Activated CD4-positive, alpha-beta memory T cell treated with anti-CD3 and anti-CD28 coated beads for 36 hours (primary cell): Measurements from ENCODE around the gene ADAM8. TPM values are rescaled to one million over a fixed set of nuclear protein-coding genes. Genes with fewer than 3 reads are reported as not detected.

ENCODE experiments used
- CTCF ChIA-PET: fragments of 350-600 bp; sonication (Branson Sonifier 250); formaldehyde crosslinking; loops from one replicate; lab custom pipeline; 2021; ENCODE audit warnings: antibody characterized with exemption, inconsistent platforms; lab: Charles Lee
- POLR2A ChIA-PET: fragments of 350-600 bp; sonication (Branson Sonifier 250); formaldehyde crosslinking; loops from one replicate; lab custom pipeline; 2021; ENCODE audit warnings: antibody characterized with exemption; lab: Charles Lee
- DNase-seq: peaks from one replicate; pipeline ENCODE4 v3.0.0-alpha.2; 2020
- H3K27ac Mint-ChIP-seq: one replicate; pipeline ENCODE4 v1.8.0; 2021; ENCODE audit warnings: mixed read lengths
- H3K27me3 Mint-ChIP-seq: one replicate; pipeline ENCODE4 v1.8.0; 2021; ENCODE audit warnings: mixed read lengths
- H3K36me3 Mint-ChIP-seq: one replicate; pipeline ENCODE4 v1.8.0; 2021; ENCODE audit warnings: mixed read lengths
- H3K4me1 Mint-ChIP-seq: one replicate; pipeline ENCODE4 v1.8.0; 2021; ENCODE audit warnings: low read depth, mixed read lengths
- H3K4me3 Mint-ChIP-seq: one replicate; pipeline ENCODE4 v1.8.0; 2021; ENCODE audit warnings: mild to moderate bottlenecking, mixed read lengths
- H3K9me3 Mint-ChIP-seq: one replicate; pipeline ENCODE4 v1.8.0; 2021; ENCODE audit warnings: mixed read lengths
- intact Hi-C: fragments of 100-400 bp; cut with micrococcal nuclease; formaldehyde crosslinking; loops from one replicate; pipeline ENCODE4 v1.15.1; 2023
- total RNA-seq, 2 experiments: library from RNA; stranded (reverse); gene quantifications; one replicate each; pipeline ENCODE4 v1.2.3, GENCODE V29; 2021

The ADAM8 gene
- total RNA-seq, 2 experiments from 2014 or later: 160 to 165 TPM

- H3K4me1 Mint-ChIP-seq: peaks cover 9% of the 10 kb centered on the region
- no peaks in the 10 kb centered on the region for H3K27me3 Mint-ChIP-seq
- intact Hi-C loops: no loop called here
- no peak overlapping the region for H3K27ac Mint-ChIP-seq
- POLR2A ChIA-PET: no interaction called here
- peaks cover 2% of the 10 kb centered on the region for H3K36me3 Mint-ChIP-seq
- CTCF ChIA-PET: interaction anchor here (0.6 to 3.9 kb wide), 2 partner anchors 13 to 136 kb away, joined by 3 to 30 read pairs; no protein-coding TSS in a partner anchor
- H3K4me3 Mint-ChIP-seq: no peak overlapping the region
- no peaks in the 10 kb centered on the region for H3K9me3 Mint-ChIP-seq
- no peak for DNase-seq
These were observed 39.2 kb upstream of the ADAM8 start for GRCh38 chr10:133315847-133316246.

GRCh38 chr10:133314911-133315310 lies 38.2 kb upstream of the ADAM8 start:
- H3K36me3 Mint-ChIP-seq: peaks cover 6% of the 10 kb centered on the region
- H3K27ac Mint-ChIP-seq: no peak overlapping the region
- intact Hi-C loops: no loop called here
- CTCF ChIA-PET: interaction anchor here (1.3 to 3.9 kb wide), 2 partner anchors 14 to 17 kb away, joined by 3 to 30 read pairs; no protein-coding TSS in a partner anchor
- no peaks in the 10 kb centered on the region for H3K27me3 Mint-ChIP-seq
- H3K4me3 Mint-ChIP-seq: no peak overlapping the region
- POLR2A ChIA-PET: no interaction called here
- peaks cover 9% of the 10 kb centered on the region for H3K4me1 Mint-ChIP-seq
- no peaks in the 10 kb centered on the region for H3K9me3 Mint-ChIP-seq
- no peak for DNase-seq

- no peaks in the 10 kb centered on the region for H3K9me3 Mint-ChIP-seq
- H3K36me3 Mint-ChIP-seq: peaks cover 8% of the 10 kb centered on the region
- intact Hi-C loops: no loop called here
- H3K4me3 Mint-ChIP-seq: no peak overlapping the region
- CTCF ChIA-PET: interaction anchor here (0.8 to 3.9 kb wide), 2 partner anchors 15 to 23 kb away, joined by 3 to 30 read pairs; partner anchors contain the start of gene CALY
- H3K27ac Mint-ChIP-seq: no peak overlapping the region
- POLR2A ChIA-PET: no interaction called here
- no peaks in the 10 kb centered on the region for H3K27me3 Mint-ChIP-seq
- no peaks in the 10 kb centered on the region for H3K4me1 Mint-ChIP-seq
- no peak for DNase-seq
These were observed 36.5 kb upstream of the ADAM8 start for GRCh38 chr10:133313192-133313591.

GRCh38 chr10:133312769-133313145 lies 36.1 kb upstream of the ADAM8 start:
- peaks cover 1% of the 10 kb centered on the region for H3K4me1 Mint-ChIP-seq
- intact Hi-C loops: no loop called here
- H3K4me3 Mint-ChIP-seq: no peak overlapping the region
- H3K36me3 Mint-ChIP-seq: peaks cover 12% of the 10 kb centered on the region
- ChIA-PET CTCF (interaction anchor here (3.9 kb wide), 1 partner anchor 16 kb away, joined by 30 read pairs; no protein-coding TSS in a partner anchor), POLR2A (no interaction called here)
- H3K27me3 Mint-ChIP-seq: no peaks in the 10 kb centered on the region
- no peak for DNase-seq
- H3K9me3 Mint-ChIP-seq: no peaks in the 10 kb centered on the region
- H3K27ac Mint-ChIP-seq: no peak overlapping the region

GRCh38 chr10:133312016-133312768 lies 35.5 kb upstream of the ADAM8 start:
- intact Hi-C loops: no loop called here
- no peaks in the 10 kb centered on the region for H3K27me3 Mint-ChIP-seq
- CTCF ChIA-PET: no interaction called here
- H3K27ac Mint-ChIP-seq: no peak overlapping the region
- POLR2A ChIA-PET: no interaction called here
- H3K4me3 Mint-ChIP-seq: no peak overlapping the region
- peaks cover 12% of the 10 kb centered on the region for H3K36me3 Mint-ChIP-seq
- no peaks in the 10 kb centered on the region for H3K9me3 Mint-ChIP-seq
- no peak for DNase-seq
- H3K4me1 Mint-ChIP-seq: peaks cover 7% of the 10 kb centered on the region

- no peak overlapping the region for H3K27ac Mint-ChIP-seq
- no peaks in the 10 kb centered on the region for H3K9me3 Mint-ChIP-seq
- H3K27me3 Mint-ChIP-seq: no peaks in the 10 kb centered on the region
- intact Hi-C loops: no loop called here
- ChIA-PET CTCF (no interaction called here), POLR2A (no interaction called here)
- peaks cover 12% of the 10 kb centered on the region for H3K36me3 Mint-ChIP-seq
- no peak for DNase-seq
- peaks cover 12% of the 10 kb centered on the region for H3K4me1 Mint-ChIP-seq
- H3K4me3 Mint-ChIP-seq: no peak overlapping the region
These were observed 34.9 kb upstream of the ADAM8 start for GRCh38 chr10:133311570-133311969.

GRCh38 chr10:133310789-133311188 lies 34.1 kb upstream of the ADAM8 start:
- ChIA-PET CTCF (interaction anchor here (1.0 kb wide), 1 partner anchor 19 kb away, joined by 3 read pairs; no protein-coding TSS in a partner anchor), POLR2A (no interaction called here)
- Mint-ChIP-seq H3K4me1 (peaks cover 15% of the 10 kb centered on the region), H3K27me3 (no peaks in the 10 kb centered on the region), H3K36me3 (peaks cover 12% of the 10 kb centered on the region), H3K27ac (no peak overlapping the region), H3K9me3 (no peaks in the 10 kb centered on the region), H3K4me3 (no peak overlapping the region)
- DNase-seq: no peak
- intact Hi-C loops: no loop called here

GRCh38 chr10:133310399-133310755 lies 33.7 kb upstream of the ADAM8 start:
- CTCF ChIA-PET: interaction anchor here (0.9 to 1.4 kb wide), 3 partner anchors 19 to 167 kb away, joined by 3 to 4 read pairs (median 3); no protein-coding TSS in a partner anchor
- H3K27me3 Mint-ChIP-seq: no peaks in the 10 kb centered on the region
- H3K9me3 Mint-ChIP-seq: no peaks in the 10 kb centered on the region
- peaks cover 13% of the 10 kb centered on the region for H3K36me3 Mint-ChIP-seq
- no peak overlapping the region for H3K4me3 Mint-ChIP-seq
- H3K27ac Mint-ChIP-seq: no peak overlapping the region
- POLR2A ChIA-PET: no interaction called here
- H3K4me1 Mint-ChIP-seq: peaks cover 16% of the 10 kb centered on the region
- no peak for DNase-seq
- intact Hi-C loops: no loop called here

- H3K27me3 Mint-ChIP-seq: no peaks in the 10 kb centered on the region
- DNase-seq: no peak
- peaks cover 14% of the 10 kb centered on the region for H3K36me3 Mint-ChIP-seq
- POLR2A ChIA-PET: no interaction called here
- peak overlapping the region; percentile 42 for H3K27ac Mint-ChIP-seq
- intact Hi-C loops: loop anchor here (1.0 to 5.0 kb wide), 6 partner anchors 47 to 977 kb away; partner anchors contain the start of genes FUOM, LRRC27 and PAOX
- H3K4me1 Mint-ChIP-seq: peaks cover 21% of the 10 kb centered on the region
- peak overlapping the region; percentile 35 for H3K4me3 Mint-ChIP-seq
- CTCF ChIA-PET: interaction anchor here (0.9 to 1.4 kb wide), 3 partner anchors 20 to 166 kb away, joined by 3 to 4 read pairs (median 3); no protein-coding TSS in a partner anchor
- no peaks in the 10 kb centered on the region for H3K9me3 Mint-ChIP-seq
These were observed 33.2 kb upstream of the ADAM8 start for GRCh38 chr10:133309720-133310398.

GRCh38 chr10:133309100-133309719 lies 32.5 kb upstream of the ADAM8 start:
- Mint-ChIP-seq H3K4me1 (peaks cover 25% of the 10 kb centered on the region), H3K9me3 (no peaks in the 10 kb centered on the region), H3K36me3 (peaks cover 14% of the 10 kb centered on the region), H3K4me3 (peak overlapping the region; percentile 67), H3K27ac (peak overlapping the region; percentile 82), H3K27me3 (no peaks in the 10 kb centered on the region)
- ChIA-PET POLR2A (no interaction called here), CTCF (interaction anchor here (0.9 to 1.4 kb wide), 2 partner anchors 34 to 166 kb away, joined by 3 to 4 read pairs; no protein-coding TSS in a partner anchor)
- intact Hi-C loops: loop anchor here (1.0 to 5.0 kb wide), 6 partner anchors 48 to 976 kb away; partner anchors contain the start of genes FUOM, LRRC27 and PAOX
- peak; percentile 96 for DNase-seq

GRCh38 chr10:133308421-133309099 lies 31.9 kb upstream of the ADAM8 start, which contains the start of the genes TUBGCP2 and ZNF511:
Gene TUBGCP2 (minus strand): TSS chr10:133308872. CDS start chr10:133302941, 5,931 bp downstream.
Gene ZNF511 (plus strand): TSS chr10:133308914. CDS start chr10:133308944, 30 bp downstream.
- peak within 1 kb of the TSS; percentile 97 for H3K4me3 Mint-ChIP-seq
- H3K9me3 Mint-ChIP-seq: no peaks in the 10 kb centered on the region
- H3K27me3 Mint-ChIP-seq: no peaks in the 10 kb centered on the region
- ChIA-PET POLR2A (interaction anchor here (0.9 to 1.7 kb wide), 4 partner anchors 30 to 167 kb away, joined by 3 to 7 read pairs (median 6); no protein-coding TSS in a partner anchor), CTCF (interaction anchor here (0.6 to 2.2 kb wide), 19 partner anchors 13 to 308 kb away, joined by 3 to 18 read pairs (median 5); partner anchors contain the start of gene ADAM8)
- H3K4me1 Mint-ChIP-seq: peaks cover 30% of the 10 kb centered on the region
- intact Hi-C loops: loop anchor here (1.0 to 5.0 kb wide), 7 partner anchors 33 to 976 kb away; partner anchors contain the start of genes FUOM, LRRC27 and PAOX
- peak within 1 kb of the TSS; percentile 97 for H3K27ac Mint-ChIP-seq
- DNase-seq: peak; percentile 91
- H3K36me3 Mint-ChIP-seq: peaks cover 14% of the 10 kb centered on the region
